GM19438 (cell line): ENCODE data around the gene WWOX.
"Not testable (repeated sequence)": the region's sequence is repeated elsewhere in the genome, so short reads cannot be mapped to it uniquely, and the experiment has no call there.

Source experiments
- ATAC-seq: cut with Tn5 transposase; IDR thresholded peaks from one replicate; pipeline ENCODE4 v1.9.1; 2021; ENCODE audit warnings: low read depth; ENCODE audit not compliant: unreplicated experiment

The WWOX gene

GRCh38 chr16:78099271-78100111 lies at the start of gene WWOX:
Gene WWOX, plus strand, starts transcription at chr16:78099654.
- ATAC-seq, result peak; percentile 94

DNA sequence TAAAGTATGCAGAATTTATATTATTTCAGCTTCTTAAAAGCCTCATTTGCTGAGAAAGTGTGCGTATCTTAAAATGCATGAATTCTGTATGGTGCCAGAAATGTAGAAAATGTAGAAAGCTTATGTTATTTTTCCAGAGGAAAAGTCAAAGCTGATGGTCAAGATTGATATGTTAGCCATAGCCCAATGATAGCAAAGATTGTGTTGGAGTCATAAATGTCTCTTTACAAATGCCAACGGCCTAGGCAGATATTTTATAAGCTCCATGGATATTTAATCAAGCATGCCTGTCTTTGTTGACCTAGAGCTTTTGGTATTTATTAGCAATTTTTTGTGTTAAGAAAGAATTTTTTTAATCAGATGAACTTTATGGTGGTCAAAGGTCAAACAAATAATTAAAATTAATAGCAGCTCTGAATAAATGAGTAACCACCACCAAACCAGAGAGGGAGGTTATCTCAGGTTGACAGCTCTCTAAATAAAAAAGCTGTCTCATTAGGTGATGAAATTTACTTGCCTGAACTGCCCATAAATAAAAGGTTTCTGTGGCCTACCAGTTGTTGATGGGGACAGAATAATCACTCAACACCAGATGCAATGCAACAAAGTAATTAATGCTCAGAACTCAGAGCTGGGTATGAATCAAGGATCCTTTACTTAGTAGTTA lies 48.6 kb upstream of the WWOX start:
- no peak for ATAC-seq

DNA sequence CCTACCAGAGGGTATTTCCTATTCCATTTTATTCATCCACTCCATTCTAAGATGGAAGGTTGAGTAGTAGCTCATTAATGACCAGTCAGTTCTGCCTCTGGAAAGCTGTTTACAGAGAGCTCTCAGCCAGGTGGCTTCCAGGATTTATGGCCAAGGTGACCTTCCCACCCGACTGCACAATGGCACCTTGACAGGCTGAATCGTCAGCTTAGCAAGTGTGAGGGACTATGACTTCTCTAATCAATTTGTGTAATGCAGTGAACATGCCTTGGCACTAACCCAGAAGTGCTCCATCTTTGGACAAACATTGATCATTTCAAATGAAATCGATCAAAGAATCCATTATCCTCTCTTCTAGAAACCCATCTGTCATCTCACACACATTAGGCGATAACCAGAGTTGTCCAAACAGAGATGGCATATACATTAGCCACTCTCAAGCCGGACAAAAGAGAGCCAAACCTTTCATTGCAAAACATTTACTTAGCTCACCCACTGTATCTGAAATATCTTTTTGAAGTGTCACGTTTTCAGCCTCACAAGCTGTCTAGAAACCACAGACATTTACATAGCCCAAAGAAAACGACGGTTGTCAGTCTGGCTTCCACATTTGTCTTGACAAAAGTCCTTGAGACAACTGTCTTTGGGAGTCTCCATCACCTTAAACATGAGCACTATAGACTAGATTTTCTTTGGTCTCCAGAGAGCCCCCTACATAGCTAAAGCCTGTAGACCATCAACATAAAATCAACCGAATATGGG lies 41.5 kb upstream of the WWOX start:
- no peak for ATAC-seq

DNA sequence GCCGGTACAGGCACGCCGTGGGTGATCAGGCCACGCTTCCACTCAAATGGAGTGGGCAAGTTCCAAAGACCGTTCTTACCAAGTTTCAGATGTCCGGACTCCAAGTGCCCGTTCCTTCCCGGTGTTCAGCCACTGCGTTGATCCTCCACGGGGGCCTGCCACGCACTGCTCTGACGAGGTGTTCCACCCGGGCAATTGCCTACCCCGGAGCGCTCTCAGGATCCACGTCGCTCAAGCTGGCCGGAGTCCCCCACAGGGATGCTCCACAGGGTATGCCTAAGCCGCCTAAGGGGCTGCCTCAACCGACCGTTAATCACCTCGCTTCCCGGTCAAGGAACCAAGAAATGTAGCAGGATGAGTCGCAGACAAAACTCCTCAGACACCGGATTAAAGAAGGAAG lies 39.6 kb upstream of the WWOX start:
- ATAC-seq, result not testable (repeated sequence)

- no peak for ATAC-seq
These were observed 39.2 kb upstream of the WWOX start for GRCh38 chr16:78060295-78060694.

GRCh38 chr16:78060809-78061208 lies 38.6 kb upstream of the WWOX start:
- no peak for ATAC-seq

DNA sequence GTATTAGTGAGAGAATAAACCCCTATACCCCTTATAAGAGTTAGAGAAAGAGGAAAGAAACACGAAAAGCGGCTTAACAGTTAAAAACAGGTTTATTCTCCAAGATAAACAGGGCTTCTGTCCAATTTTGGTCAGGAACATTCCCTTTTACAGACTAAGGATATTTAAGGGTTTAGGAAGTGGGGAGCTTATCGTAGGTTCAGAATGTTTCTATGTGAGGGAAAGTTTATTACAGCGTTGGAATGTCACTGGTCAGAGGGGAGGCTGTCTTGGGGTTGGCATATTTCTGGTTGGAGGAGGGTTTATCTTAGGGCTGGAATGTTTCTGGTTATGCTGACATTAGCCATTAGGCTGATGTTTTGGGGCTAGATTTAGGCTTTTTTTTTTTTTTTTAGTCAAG lies 34.1 kb upstream of the WWOX start:
- no peak for ATAC-seq

GRCh38 chr16:78069913-78070312 lies 29.5 kb upstream of the WWOX start:
- ATAC-seq, result no peak

GRCh38 chr16:78072275-78072674 lies 27.2 kb upstream of the WWOX start:
- no peak for ATAC-seq

- ATAC-seq, result no peak
These were observed 23.7 kb upstream of the WWOX start for GRCh38 chr16:78075800-78076199.

GRCh38 chr16:78081341-78081740 lies 18.1 kb upstream of the WWOX start:
- ATAC-seq, result no peak

- no peak for ATAC-seq
These were observed 8.0 kb upstream of the WWOX start for GRCh38 chr16:78091419-78091818.

- no peak for ATAC-seq
These were observed 6.7 kb upstream of the WWOX start for GRCh38 chr16:78092758-78093157.

DNA sequence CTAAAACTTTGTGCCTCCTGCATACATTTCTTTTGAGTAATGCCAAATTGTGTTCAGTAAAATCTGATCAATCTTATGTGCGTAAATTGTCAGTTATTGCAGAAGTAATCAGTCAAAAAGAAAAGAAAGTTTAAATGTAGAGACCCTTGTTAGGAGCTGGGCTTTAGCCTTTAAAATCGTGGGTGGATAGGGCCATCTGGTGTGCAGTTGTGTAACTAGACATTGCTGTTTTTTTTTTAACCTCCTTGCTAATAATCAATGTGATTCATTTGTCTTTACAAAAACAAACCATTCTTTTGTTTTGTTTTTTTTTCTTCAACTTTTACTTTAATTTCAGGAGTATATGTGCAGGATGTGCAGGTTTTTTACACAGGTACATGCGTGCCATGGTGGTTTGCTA lies 5.3 kb upstream of the WWOX start:
- no peak for ATAC-seq

DNA sequence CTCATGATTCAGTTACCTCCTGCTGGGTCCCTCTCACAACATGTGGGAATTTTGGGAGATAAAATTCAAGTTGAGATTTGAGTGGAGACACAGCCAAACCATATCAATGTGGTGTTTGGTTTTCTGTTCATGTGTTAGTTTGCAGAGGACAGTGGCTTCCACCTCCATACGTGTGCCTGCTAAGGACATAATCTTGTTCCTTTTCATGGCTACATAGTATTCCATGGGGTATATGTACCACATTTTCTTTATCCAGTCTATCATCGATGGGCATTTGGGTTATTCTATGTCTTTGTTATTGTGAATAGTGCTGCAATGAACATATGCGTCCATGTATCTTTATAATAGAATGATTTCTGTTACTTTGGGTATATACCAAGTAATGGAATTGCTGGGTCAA lies 4.5 kb upstream of the WWOX start:
- no peak for ATAC-seq

GRCh38 chr16:78096386-78096785 lies 3.1 kb upstream of the WWOX start:
- no peak for ATAC-seq

DNA sequence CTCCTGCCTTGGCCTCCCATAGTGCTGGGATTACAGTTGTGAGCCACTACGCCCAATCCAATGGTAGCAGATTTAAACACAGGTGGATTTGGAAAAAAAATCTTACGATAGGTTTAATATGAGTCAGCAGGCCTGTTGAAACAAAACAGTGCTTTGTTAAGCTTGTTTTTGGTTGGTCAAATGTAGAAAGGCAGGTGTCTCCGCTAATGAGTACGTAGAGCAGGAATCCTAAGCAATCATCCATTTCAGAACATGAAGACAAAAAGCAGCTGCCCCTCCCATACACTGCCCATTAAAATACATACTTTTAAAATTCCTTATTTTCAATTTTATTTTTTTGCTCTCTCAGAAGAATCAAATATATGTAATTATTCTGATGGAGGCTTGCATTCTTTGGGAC lies 1.9 kb upstream of the WWOX start:
- ATAC-seq, result no peak

- no peak for ATAC-seq
These were observed 1.4 kb upstream of the WWOX start for GRCh38 chr16:78098087-78098486.

- no peak for ATAC-seq
These were observed 721 bp upstream of the WWOX start for GRCh38 chr16:78098595-78099270.

DNA sequence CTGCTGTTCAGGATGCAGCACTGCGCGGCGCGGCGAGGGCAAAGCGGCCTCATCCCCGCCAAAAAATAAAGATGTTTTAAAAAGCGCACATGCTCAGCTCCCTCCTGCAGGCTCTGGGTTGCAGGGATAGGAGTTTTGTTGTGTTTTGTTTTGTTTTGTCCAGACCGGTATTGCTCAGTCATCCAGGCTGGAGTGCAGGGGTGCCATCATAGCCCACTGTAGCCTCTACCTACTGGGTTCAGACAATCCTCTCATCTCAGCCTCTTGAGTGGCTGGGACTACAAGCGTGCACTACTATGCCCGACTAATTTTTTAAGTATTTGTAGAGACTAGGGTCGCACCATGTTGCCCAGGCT lies 636 bp downstream of the WWOX start:
- ATAC-seq, result peak; percentile 35

- no peak for ATAC-seq
These were observed 2.7 kb downstream of the WWOX start for GRCh38 chr16:78102122-78102660.
